Panc1 (cell line): Measurements from ENCODE around the gene KCNJ14. TPM values are rescaled to one million over a fixed set of nuclear protein-coding genes. Genes with fewer than 3 reads are reported as not detected.
A peak's percentile ranks its signal among the peaks of the same experiment; 100 is the strongest.

Experiments
- ATAC-seq: fragments of 200-7000 bp; cut with Tn5 transposase; 2 replicates; pipeline ENCODE4 v1.9.1; 2020; ENCODE audit warnings: mild to moderate bottlenecking, moderate library complexity
- BruUV-seq: library from RNA; stranded (reverse); fragments of 400-500 nt; replicated peaks from 2 replicates; lab custom pipeline; 2021; lab: Mats Ljungman, UMichigan
- CTCF ChIA-PET: fragments of 300-600 bp; sonication (Branson Sonifier 250); formaldehyde crosslinking; loops from one replicate; lab custom pipeline; 2022; ENCODE audit warnings: antibody characterized with exemption; lab: Charles Lee
- POLR2A ChIA-PET: fragments of 300-600 bp; sonication (Branson Sonifier 250); formaldehyde crosslinking; loops from one replicate; lab custom pipeline; 2022; ENCODE audit warnings: antibody characterized with exemption; lab: Charles Lee
- DNase-seq: peaks from one replicate; pipeline ENCODE4 v3.0.0-alpha.2; 2010; ENCODE audit warnings: low read depth, low spot score
- H3K27ac ChIP-seq: 2 replicates; pipeline ENCODE4 v1.5.1; 2011; ENCODE audit warnings: mild to moderate bottlenecking, low read length, inconsistent platforms
- H3K27me3 ChIP-seq: fragments of 200-500 bp; sonication (Bioruptor generic); 2 replicates; pipeline ENCODE4 v1.6.0; 2014; ENCODE audit warnings: low read length, inconsistent platforms; ENCODE audit not compliant: control insufficient read depth, insufficient read depth
- H3K36me3 ChIP-seq: fragments of 200-500 bp; sonication (Bioruptor generic); 2 replicates; pipeline ENCODE4 v1.5.1; 2014; ENCODE audit warnings: inconsistent platforms, mild to moderate bottlenecking, low read length, moderate library complexity; ENCODE audit not compliant: control insufficient read depth, insufficient read depth
- H3K4me1 ChIP-seq: 2 replicates; pipeline ENCODE4 v1.5.1; 2011; ENCODE audit warnings: inconsistent platforms, mild to moderate bottlenecking, low read length, moderate library complexity; ENCODE audit not compliant: control insufficient read depth, insufficient read depth
- H3K4me3 ChIP-seq, 2 experiments: 2 replicates each; pipeline ENCODE4 v1.5.1; 2011 to 2012; ENCODE audit warnings: low read depth in 2 of 2, low read length in 2 of 2, mild to moderate bottlenecking in 2 of 2, inconsistent platforms in 1 of 2, moderate library complexity in 1 of 2
- H3K9me3 ChIP-seq: fragments of 200-500 bp; sonication (Bioruptor generic); 2 replicates; pipeline ENCODE4 v1.5.1; 2014; ENCODE audit warnings: low read depth, mild to moderate bottlenecking, inconsistent platforms, low read length, moderate library complexity; ENCODE audit not compliant: control insufficient read depth, insufficient read depth
- POLR2AphosphoS5 ChIP-seq: IDR thresholded peaks from 2 replicates; pipeline ENCODE4 v1.6.1; 2012; ENCODE audit warnings: mild to moderate bottlenecking, low read depth, low read length, moderate library complexity
- REST ChIP-seq, 2 experiments: IDR thresholded peaks; 2 replicates each; pipeline ENCODE4 v1.6.1; 2011 to 2012; ENCODE audit warnings: low read depth in 2 of 2, control low read depth in 1 of 2, low read length in 1 of 2, mild to moderate bottlenecking in 1 of 2, moderate library complexity in 1 of 2; ENCODE audit not compliant: insufficient read depth in 1 of 2
- SIN3A ChIP-seq: IDR thresholded peaks from 2 replicates; pipeline ENCODE4 v1.6.1; 2012; ENCODE audit warnings: low read depth, mild to moderate bottlenecking, low read length, moderate library complexity, borderline replicate concordance; ENCODE audit not compliant: insufficient read depth
- TCF7L2 ChIP-seq: IDR thresholded peaks from 2 replicates; pipeline ENCODE4 v1.6.1; 2011; ENCODE audit warnings: mild to moderate bottlenecking, low read depth, low read length, inconsistent platforms
- in situ Hi-C: cut with HindIII; loops from 2 replicates; pipeline ENCODE4 v1.10.0; 2016; ENCODE audit warnings: low sequenced_read_pairs, low pct_unique_long_range_greater_than_20kb
- intact Hi-C: fragments of 100-400 bp; cut with micrococcal nuclease; formaldehyde crosslinking; loops from one replicate; pipeline ENCODE4 v1.10.0; 2022; ENCODE audit not compliant: unreplicated experiment
- total RNA-seq: library from RNA; stranded (reverse); gene quantifications from one replicate; pipeline ENCODE4 v1.2.1, GENCODE V29; 2021; ENCODE audit not compliant: unreplicated experiment
- TF ChIP-seq, protein P1 (sequence below): fragments of 450-650 bp; IDR thresholded peaks from 2 replicates; pipeline ENCODE4 v1.5.1; 2017; ENCODE audit warnings: mild to moderate bottlenecking

The KCNJ14 gene
- total RNA-seq, 1 experiment from 2014 or later: 2.9 TPM

DNA sequence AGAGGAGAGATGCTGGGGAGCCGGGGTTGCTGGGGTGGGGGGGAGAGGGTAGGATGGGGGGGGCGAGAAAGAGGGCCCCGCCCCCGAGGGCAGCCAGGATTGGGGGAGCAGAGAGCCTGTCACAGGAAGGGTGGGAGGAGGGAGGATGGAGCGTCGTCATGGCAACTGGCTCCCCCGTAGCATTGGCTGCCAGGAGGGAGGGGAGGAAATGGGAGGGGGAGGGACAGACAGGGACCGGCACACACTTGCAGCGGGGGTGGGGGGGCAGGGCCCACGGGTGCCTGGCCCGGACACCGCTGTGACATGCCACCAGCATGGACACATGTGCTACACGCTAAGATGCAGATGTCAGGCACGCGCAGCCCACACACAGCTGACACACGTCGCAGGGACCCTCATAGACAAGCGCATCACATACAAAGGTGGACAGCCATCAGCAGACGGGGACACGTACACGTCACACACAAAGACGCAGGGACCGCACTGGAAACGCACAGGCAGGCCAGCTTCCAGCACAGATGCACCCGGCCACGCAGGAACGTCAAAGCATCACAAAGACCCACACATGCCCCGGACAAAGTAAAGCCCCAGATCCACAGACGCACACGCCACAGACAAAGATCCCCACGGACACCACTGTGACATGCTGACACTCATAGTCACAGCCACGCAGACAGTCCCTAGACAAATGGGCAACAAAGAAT is 56.6 kb downstream of the KCNJ14 start, which contains the start of gene LMTK3:
Gene LMTK3 (minus strand): TSS at position 36 of the 704 bp plus-strand sequence. CDS start 259 bp downstream, outside the sequence.
- DNase-seq: no peak
- no peaks in the 10 kb centered on the region for H3K36me3 ChIP-seq
- 0 out of 2 replicates have a peak within 1 kb of the TSS, but pooled peaks have one; percentile 29 for H3K27ac ChIP-seq
- ChIA-PET CTCF (no interaction called here), POLR2A (no interaction called here)
- no TSS peak for BruUV-seq
- H3K9me3 ChIP-seq: no peaks in the 10 kb centered on the region
- TF ChIP-seq SIN3A (no peak), REST (IDR thresholded peaks at IDR 0.05; ENCODE audit: insufficient read depth in 1 of 2, low read depth in 2 of 2, low read length in 1 of 2) (no peak), TCF7L2 (no peak), POLR2AphosphoS5 (no peak)
- TF ChIP-seq, protein P1, sequence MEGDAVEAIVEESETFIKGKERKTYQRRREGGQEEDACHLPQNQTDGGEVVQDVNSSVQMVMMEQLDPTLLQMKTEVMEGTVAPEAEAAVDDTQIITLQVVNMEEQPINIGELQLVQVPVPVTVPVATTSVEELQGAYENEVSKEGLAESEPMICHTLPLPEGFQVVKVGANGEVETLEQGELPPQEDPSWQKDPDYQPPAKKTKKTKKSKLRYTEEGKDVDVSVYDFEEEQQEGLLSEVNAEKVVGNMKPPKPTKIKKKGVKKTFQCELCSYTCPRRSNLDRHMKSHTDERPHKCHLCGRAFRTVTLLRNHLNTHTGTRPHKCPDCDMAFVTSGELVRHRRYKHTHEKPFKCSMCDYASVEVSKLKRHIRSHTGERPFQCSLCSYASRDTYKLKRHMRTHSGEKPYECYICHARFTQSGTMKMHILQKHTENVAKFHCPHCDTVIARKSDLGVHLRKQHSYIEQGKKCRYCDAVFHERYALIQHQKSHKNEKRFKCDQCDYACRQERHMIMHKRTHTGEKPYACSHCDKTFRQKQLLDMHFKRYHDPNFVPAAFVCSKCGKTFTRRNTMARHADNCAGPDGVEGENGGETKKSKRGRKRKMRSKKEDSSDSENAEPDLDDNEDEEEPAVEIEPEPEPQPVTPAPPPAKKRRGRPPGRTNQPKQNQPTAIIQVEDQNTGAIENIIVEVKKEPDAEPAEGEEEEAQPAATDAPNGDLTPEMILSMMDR: no peak
- H3K27me3 ChIP-seq: no peaks in the 10 kb centered on the region
- peak within 1 kb of the TSS; percentile 33 to 39 for H3K4me3 ChIP-seq
- intact Hi-C loops: no loop called here
- ATAC-seq: no peak
- peaks cover 4% of the 10 kb centered on the region; the same call in 1 of the 2 replicates for H3K4me1 ChIP-seq
- in situ Hi-C loops: no loop called here

GRCh38 chr19:48512504-48513288 is 57.3 kb downstream of the KCNJ14 start:
- ATAC-seq (no peak), DNase-seq (no peak)
- no peaks in the 10 kb centered on the region for H3K27me3 ChIP-seq
- intact Hi-C loops (no loop called here), in situ Hi-C loops (no loop called here)
- POLR2A ChIA-PET: no interaction called here
- no peak overlapping the region for H3K27ac ChIP-seq
- CTCF ChIA-PET: no interaction called here
- TF ChIP-seq, protein P1: no peak
- no peak for TF ChIP-seq POLR2AphosphoS5
- no peak for TF ChIP-seq TCF7L2
- no peak for TF ChIP-seq SIN3A
- TF ChIP-seq REST (IDR thresholded peaks at IDR 0.05; ENCODE audit: insufficient read depth in 1 of 2, low read depth in 2 of 2, low read length in 1 of 2): no peak
- H3K4me1 ChIP-seq: peaks cover 4% of the 10 kb centered on the region; the same call in 1 of the 2 replicates
- no peaks in the 10 kb centered on the region for H3K36me3 ChIP-seq
- BruUV-seq: no TSS peak
- no peaks in the 10 kb centered on the region for H3K9me3 ChIP-seq
- peak overlapping the region; percentile 57 for H3K4me3 ChIP-seq
